Activated CD4-positive, CD25-positive, alpha-beta regulatory T cell treated with anti-CD3 and anti-CD28 coated beads, Interleukin-2, amount 50 U/mL, for 72 hours (primary cell): ENCODE measurements around the gene ZNF474.

Source experiments
- DNase-seq: peaks from one replicate; pipeline ENCODE4 v3.0.0; 2021

ZNF474 gene

GRCh38 chr5:122154910-122155309 is 25.6 kb downstream of the ZNF474 start:
- no peak for DNase-seq

DNA sequence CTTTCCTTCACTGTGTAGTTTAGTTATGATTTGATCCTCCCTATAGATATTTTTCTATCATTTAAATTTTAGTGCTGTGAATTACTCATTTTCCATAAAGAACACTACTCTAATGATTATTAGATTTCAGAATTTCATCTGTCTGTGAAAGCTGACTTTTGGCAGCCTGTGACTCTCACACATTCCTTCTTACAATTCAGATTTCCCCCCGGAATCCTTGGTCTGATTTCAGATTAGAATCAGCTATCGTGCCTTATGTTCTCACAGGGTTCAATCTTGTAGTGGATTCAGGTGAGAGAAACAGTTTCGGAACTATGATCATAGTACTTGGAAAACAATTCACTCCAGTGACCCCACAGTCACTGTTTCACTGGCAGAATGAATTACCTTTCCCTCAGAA is 26.2 kb downstream of the ZNF474 start:
- no peak for DNase-seq

DNA sequence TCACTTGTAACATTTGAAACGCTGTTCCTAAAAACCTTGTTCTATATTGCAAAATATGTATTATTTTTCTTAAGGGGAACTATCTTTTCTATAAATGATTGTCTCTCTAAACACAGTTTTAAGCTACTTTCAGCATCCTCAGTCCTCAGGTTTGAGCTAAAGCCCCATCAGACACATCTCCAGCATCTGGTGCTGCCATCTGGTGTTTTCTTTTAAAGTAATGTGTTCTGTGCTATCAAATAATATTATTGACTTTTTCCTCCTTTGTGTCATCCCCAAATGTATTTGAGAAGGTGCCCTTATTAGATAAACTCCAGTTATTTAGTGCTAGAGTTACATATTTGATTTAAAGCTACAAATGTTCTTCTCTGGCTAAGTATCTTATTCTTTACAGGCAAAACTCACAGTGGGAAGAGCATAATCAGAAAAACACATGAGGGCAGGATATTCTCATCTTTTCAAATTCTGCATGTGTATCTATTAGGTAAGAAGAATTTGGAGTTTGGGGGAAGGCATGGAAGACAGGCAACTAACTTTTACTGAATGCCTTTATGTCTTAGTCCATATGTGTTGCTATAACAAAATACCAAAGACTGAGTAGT is 27.5 kb downstream of the ZNF474 start:
- no peak for DNase-seq

GRCh38 chr5:122162100-122162638 is 32.8 kb downstream of the ZNF474 start:
- no peak for DNase-seq

DNA sequence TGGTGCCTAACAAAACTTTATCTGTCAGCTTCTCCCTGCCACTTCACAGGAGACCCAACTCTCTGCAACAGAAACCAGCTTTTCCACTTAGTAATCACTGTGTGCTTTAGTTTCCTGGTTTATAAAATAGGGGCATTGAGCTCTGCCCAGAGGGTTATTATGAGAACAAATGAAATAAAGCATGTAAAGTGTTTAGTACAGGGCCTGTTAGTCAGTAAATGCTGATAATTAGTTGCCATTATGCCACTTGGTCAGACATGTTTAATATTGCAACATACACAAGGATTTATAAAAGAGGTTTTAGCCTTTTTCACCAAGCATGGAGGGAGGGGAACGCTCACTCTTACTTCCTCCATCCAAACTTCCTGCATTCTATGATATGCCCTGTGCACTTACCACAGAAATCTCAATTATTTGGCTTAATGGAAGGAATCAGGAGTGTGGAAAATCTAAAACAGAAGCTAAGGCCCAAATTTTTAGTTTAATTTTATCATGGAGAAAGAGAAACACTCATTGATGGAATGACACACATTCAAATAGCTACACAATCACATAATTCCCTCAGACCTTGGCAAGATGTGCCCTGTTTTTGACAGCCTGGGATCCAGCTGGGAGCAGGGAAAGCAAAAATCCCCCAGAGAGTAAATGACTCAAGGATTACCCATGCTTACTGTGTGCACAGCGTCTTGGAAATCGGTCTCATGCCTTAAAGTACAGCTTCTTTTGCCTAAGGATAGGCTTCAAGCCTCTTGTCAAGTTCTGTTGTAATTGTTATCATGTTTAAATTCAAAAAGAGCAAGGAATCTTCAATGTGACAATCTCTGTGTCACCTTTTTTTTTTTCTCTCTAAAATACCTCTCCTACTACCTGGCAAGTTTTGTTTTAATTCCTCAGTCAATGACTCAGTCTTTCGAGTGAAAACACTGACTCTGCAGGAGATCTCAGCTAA is 34.0 kb downstream of the ZNF474 start:
- DNase-seq: no peak

- DNase-seq: no peak
Observed at GRCh38 chr5:122164070-122164435, 34.7 kb downstream of the ZNF474 start.

- DNase-seq: no peak
Observed at GRCh38 chr5:122164831-122165558, 35.6 kb downstream of the ZNF474 start.

- DNase-seq: no peak
Observed at GRCh38 chr5:122165559-122166078, 36.3 kb downstream of the ZNF474 start.

- DNase-seq: no peak
Observed at GRCh38 chr5:122169350-122170103, 40.2 kb downstream of the ZNF474 start.

GRCh38 chr5:122170620-122171019 is 41.3 kb downstream of the ZNF474 start:
- DNase-seq: no peak

- DNase-seq: no peak
Observed at GRCh38 chr5:122172207-122172606, 42.9 kb downstream of the ZNF474 start.

- DNase-seq: no peak
Observed at GRCh38 chr5:122173474-122174415, 44.4 kb downstream of the ZNF474 start.

GRCh38 chr5:122175091-122175490 is 45.7 kb downstream of the ZNF474 start:
- no peak for DNase-seq

- no peak for DNase-seq
Observed at GRCh38 chr5:122175852-122176251, 46.5 kb downstream of the ZNF474 start.

DNA sequence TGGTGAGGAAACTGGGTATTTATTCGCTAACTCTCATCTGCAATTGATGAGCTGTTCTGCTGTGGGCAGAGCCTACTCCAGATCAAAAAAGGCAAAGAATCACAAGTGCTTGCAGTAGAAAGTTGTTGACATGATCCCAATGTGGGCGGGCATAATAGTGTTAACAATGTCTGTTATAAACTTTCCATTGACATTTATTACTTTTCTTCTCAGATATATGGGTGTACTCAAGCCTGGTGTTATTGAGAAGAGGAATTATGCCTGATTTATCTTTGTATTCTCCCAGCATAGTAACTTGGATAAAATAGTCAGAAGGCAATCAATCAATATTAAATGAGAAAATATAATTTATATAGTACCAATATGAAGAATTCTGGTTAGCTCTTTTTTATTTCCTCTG is 47.8 kb downstream of the ZNF474 start:
- no peak for DNase-seq

DNA sequence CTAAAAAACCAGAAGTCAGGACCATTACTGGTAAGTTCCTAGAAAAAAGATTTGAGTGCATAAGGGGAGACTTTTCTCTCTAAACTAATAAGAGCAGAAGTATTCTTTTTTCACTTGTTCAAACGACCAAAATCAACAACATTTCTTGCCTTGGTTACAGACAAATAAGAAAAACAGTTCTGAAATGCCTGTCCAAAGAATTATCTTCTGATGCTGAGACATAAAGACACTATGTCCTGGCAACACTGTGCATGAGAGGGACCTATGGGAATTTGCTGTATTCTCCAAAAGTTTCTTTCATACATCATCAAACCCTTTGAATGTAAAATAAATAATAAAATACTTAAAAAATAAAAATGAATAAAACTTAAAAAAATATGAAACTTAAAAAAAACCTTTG is 50.4 kb downstream of the ZNF474 start:
- DNase-seq: no peak

DNA sequence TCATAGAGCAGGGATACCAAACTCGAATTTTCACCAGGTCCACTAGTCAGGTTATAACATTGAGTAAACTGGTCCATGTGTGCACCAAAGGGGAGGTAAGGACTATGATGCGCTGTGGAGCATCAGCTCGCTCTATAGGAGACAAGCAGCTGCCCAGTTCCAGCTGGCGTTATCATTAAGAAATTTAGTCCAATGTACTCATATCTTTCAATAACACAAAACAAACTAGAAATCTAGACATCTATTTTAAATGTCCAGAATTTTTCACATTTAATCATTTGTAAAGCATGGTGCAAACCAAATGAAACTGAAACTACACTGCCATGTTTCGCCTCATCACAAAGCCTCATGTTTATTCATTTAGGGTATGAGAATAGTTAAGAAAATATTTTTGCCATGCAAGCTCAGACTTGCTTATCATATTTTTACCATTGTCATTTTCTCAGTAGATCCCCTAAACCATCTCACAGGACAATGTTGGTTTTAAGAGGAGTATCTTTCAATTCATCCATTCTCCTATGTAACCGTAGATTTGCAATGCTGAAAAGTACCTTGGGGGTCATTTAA is 50.9 kb downstream of the ZNF474 start:
- no peak for DNase-seq

DNA sequence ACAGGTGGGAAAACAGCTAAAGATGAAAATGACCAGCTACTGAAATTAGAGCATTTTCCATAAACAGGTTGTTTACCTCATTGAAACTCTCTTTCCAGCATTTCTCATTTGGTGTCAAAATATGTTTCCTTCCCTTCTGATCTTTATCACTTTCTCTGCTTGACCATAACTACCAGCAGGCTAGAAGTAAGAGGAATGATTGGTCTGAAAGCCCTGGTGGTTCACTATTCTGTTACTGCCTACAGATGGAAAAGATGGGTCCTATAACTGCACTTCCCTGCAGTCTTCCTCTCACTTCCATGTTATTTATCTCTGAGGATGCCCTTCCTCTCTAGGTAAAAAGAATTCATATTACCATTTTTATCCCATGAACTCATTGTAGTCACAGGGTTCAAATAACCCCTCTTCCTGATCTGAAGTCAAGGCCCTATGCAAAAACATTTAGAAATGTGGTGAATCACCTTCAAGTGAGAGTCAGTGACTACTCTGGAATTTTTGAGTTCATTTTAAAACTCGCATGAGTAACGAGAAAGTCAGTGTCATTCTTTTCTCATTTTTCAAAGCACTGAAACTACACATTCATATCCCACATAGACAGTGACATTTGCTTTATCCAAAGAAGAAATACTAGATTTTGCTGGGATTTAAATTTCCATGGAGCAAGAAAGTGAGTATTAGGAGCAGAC is 51.7 kb downstream of the ZNF474 start:
- DNase-seq: no peak

GRCh38 chr5:122181863-122182262 is 52.5 kb downstream of the ZNF474 start:
- DNase-seq: no peak

- no peak for DNase-seq
Observed at GRCh38 chr5:122182491-122182921, 53.2 kb downstream of the ZNF474 start.
